ENCODE data around the gene GFAP.

DNA sequence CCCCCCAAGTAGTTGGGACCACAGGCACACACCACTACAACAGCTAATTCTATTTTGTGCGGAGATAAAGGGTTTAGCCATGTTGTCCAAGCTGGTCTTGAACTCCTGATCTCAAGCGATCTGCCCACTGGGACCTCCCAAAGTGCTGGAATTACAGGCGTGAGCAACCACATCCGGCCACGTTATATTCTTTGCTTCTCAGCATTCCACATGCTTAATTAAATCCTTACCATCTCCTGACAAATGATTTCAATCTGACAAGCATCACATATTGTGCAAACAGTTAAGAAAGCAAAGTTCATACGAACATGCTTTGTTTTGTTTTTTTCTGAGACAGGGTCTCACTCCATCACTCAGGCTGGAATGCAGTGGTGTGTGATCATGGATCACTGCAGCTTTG is 49.4 kb downstream of the GFAP start:
- no peak for TF ChIP-seq RAD21 (IDR thresholded peaks at IDR 0.05)
- TF ChIP-seq, protein P1, sequence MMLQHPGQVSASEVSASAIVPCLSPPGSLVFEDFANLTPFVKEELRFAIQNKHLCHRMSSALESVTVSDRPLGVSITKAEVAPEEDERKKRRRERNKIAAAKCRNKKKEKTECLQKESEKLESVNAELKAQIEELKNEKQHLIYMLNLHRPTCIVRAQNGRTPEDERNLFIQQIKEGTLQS (IDR thresholded peaks at IDR 0.05): no peak

Data from liver (tissue), 2 donors.